ENCODE data around the gene KIF26A.

Gene KIF26A

GRCh38 chr14:104181761-104182530, 43.6 kb downstream of the KIF26A start:
- DNase-seq, result no peak

GRCh38 chr14:104182857-104183425, 44.6 kb downstream of the KIF26A start:
- DNase-seq, result no peak

DNA sequence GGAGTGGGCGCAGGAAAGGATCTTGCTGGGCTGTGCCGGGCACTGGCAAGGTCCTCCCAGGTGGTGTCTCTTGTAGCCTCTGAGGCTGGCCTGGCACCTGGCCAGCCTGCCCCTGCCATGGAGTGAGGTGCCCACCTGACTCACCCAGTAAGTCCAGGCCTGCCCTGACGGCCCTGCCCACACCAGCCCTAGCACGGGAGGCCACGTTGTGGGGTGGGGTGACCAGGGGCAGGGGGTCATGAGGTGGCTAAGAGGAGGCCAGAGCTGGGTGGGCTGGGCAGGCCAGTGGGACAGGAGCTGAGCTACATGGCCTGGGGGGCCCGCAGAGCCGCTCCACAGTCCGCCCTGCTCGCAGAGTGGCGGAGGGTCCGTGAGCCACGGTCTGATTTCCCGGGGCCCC, 45.4 kb downstream of the KIF26A start:
- DNase-seq, result no peak

- DNase-seq, result no peak
Measured at GRCh38 chr14:104184506-104184905, 46.1 kb downstream of the KIF26A start.

DNA sequence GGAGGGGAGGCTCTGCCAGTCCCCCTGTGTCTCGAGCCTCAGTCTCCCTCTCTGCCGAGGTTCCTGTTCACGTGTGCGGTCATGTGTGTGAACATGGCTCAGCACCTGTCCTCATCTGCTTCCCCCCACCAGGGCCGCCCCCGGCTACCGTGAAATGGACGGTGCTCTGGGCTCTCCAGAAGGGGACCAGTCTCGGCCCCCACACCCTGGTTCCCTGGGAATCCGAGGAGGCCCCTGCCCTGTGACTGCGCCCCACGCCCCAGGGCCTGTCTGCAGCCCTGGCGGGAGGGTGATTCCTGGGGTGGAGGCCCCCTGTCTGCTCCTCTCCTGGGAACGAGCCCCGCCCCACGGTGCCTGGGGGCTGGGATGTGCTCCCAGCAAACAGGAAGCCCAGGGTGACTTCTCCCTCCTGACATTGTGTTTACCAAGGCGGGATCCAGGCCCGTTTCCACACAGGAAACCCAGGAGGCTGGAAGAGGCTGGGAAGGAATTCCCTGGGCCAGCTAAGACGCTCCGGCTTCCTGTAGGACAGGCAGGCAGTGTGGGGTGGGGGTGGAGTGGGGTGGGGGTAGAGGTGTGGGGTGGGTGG, 46.6 kb downstream of the KIF26A start:
- no peak for DNase-seq

- no peak for DNase-seq
Measured at GRCh38 chr14:104185916-104186495, 47.6 kb downstream of the KIF26A start.

DNA sequence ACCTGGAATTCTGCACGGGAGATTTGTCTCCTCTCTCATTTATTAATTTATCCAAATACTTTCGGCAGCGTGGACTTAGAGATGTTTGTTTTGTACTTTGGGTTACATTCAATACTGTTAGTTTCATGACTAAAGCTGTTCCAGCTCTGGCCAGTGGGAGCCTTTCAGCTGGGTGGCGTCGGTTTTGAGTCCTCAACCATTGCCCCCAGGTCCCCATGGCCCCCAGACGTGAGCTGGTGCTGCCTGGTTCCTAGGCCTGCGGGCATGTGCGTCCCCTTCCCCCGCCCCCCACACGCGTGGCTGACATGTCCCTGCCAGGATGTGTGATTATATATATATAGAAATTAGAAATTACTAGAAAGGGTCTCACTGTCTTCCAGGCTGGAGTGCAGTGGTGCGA, 48.2 kb downstream of the KIF26A start:
- no peak for DNase-seq

DNA sequence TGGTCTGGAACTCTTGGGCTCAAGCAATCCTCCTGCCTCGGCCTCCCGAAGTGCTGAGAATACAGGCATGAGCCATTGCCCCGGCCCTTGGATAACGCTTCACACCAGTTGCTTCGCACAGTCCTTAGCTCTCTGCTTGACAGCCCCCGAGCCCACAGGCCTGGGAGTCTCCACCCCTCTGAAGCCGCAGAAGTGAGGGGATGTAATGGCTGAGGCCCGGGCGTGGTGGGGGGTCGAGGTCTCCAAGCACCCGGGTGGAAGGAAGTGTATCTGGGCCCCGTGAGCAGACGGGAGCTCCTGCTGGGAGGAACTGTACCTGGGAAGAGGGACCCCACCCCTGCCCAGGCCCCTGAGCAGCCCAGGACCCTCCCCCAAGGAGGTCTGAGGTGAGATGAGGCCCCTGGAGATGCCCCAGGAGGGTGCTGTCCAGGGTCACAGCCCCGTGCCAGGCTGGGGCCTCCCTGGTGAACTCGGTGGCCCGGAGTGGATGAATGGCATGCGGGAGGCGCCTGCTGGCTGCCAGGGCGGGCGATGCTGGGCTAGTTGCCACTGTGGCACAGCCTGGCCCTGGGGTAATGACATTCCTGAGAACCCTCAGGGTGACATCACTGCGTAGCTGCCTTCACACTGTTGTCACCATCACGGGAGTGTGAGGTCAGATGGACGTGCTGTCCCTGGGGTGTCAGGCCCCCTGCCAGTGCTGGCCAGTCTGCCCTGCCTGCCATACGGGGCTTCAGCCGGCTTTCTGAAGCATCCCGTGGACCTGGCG, 48.9 kb downstream of the KIF26A start:
- no peak for DNase-seq

DNA sequence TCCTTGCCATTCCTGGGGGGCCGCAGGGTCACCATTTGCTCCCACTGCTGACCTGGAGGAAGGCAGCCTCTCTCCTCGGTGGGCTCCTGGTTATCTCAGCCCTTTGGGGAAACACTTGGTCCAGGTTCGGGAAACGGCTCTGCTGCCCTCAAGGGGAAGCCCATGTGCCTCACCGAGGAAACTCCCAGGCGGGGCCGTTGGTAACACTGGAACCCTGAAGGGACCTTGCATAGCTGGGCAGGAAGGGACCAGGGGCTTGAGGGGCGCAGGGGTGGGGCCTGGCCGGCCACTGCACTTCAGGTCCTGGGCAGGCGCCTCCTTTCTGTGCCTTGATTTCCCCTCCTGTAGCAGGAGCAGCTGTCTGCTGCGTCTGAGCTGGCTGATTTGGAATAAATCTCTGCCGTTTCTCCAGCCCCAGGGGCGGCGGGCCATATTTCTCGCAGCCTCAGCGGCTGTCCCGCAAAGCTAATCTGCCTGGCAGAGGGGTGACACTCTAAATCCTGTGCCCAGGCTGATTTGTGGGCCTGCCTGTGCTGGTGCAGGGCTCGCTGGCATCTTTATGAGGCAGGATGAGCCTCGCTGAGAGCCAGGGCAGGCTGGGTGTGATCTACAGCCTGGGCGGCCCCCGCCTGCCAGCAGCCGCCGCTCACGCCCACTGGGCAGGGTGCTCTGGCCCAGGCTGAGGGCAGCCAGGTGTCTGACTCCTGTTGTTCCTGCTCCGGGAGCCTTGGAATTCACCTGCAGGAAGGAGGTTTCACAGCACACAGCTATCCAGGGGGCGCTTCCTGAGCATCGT, 49.7 kb downstream of the KIF26A start:
- no peak for DNase-seq

DNA sequence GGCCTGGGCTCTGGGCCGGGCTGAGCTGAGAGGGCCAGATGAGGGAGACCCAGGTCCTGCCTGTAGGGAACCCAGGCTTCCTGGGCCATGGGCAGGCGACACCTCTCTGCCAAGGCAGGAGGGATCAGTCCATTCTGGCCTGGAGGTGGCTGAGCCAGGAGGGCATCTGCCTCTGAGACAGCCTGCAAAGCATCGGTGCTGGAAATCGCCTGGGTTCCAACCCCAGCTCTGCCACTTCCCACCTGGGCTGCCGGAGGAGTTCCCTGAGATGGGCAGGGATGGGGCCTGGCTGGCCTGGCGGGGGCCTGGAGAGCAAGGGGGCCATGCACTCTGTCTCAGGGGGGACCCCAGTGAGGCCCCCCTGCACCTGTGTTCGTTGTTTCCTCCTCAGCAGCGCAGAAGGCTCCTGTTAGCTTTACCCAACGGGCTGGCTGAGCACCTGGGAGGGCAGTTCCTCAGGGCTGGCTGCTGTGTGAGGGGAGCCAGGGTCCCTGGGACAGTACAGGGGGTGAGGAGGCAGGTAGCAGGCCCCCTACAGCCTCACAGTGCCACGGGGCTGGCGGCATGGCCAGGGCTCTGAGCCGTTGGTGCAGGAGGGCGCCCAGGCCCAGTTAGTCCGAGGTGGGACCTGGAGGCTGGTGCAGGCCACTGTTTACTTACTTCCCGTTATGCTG, 50.5 kb downstream of the KIF26A start:
- DNase-seq, result no peak

DNA sequence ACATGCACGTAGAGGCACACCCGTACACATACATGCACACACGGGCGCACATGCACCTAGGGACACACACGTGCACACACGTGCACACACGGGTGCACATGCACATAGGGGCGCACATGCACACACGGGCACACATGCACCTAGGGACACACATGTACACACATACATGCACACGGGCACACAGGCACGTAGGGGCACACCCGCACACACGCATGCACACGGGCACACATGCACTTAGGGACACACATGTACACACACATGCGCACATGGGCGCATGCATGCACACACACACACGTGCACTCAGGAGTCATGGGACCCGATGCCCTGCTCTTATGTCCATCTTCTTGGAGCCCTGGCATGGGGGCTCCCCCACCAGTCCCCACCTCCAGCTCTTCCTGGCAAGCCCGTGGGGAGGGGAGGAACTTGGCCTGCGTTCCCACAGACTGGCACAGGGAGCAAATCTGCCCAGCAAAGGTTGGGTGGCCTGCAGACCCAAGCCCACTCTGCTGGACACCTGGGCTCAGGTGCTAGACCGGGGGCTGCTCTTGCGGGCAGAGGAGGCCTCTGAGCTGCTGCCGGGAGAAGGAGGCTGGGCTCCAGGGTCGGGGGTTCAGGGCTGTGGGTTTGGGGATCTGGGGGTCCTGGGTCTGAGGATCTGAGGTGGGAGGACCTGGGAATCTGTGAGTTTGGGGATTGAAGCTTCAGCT, 51.4 kb downstream of the KIF26A start:
- no peak for DNase-seq

- no peak for DNase-seq
Measured at GRCh38 chr14:104190396-104191000, 52.1 kb downstream of the KIF26A start.

DNA sequence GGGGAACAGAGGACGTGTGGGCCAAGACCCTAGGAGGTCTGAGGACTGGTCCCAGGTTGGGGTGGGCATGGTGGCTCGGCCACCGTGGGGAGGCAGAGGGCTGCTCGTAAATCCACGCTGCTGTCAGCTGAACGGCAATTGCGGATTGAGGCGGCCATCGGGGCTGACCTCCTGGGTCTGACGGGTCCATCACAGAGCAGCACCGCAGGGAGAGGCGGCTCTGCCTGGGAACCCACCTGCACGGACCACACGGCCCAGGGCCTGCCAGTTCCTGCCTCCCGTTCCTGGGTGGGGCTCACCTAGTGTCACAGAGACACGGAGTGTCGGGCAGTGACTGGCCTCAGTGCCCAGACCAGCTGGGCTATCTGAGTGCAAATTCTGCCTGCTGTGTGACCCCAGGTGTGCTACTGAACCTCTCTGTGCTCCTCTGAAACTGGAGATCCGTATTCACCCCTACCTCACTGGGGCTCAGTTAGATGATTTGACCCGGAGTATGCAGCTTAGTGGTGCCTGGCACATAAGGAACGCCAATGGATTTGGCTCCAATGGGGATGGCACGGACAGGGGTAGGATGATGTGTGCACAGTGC, 53.1 kb downstream of the KIF26A start:
- no peak for DNase-seq

GRCh38 chr14:104192146-104192882, 53.9 kb downstream of the KIF26A start:
- DNase-seq, result no peak

DNA sequence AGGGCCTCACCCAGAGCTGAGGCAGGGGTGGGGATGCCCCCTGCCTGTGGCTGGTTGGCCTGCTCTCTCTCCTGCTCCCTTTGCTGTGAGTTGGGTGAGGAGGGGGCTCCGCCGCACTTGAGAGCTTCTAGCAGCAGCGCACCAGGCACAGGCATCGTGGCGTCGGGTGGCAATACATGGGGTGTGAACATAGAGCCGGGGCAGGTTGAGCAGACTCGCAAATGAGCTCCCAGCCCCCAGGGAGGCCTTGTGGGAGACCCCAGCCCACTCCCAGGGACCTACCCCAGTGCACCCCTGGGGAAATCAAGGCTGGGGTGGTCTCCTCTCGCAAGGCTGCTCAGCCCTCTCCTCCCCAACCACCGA, 54.5 kb downstream of the KIF26A start:
- no peak for DNase-seq

GRCh38 chr14:104194016-104194415, 55.6 kb downstream of the KIF26A start:
- no peak for DNase-seq

DNA sequence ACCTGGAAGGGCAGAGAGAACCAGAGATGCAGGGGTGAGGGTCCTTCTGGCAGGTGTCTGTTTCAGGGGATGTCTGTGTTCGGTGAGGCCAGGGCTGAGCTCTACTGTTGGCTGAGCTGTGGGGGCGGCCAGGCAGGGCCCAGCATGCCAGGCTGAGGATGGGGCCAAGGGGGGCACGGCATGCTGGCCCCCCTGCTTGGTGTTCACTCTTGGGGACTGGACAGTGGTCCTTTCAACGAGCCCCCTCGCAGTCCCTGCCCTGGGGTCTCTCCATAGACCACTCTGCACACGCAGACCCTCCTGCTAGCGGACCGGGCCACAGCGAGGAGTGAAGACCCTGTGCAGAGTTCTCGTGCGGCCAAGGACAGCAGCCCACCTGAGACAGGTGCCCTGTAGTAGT, 56.3 kb downstream of the KIF26A start:
- DNase-seq, result no peak

- no peak for DNase-seq
Measured at GRCh38 chr14:104195361-104195760, 57.0 kb downstream of the KIF26A start.

GRCh38 chr14:104195878-104196277, 57.5 kb downstream of the KIF26A start:
- no peak for DNase-seq
